GM21381 (cell line): ENCODE data around the gene MYL11.
"Not testable (repeated sequence)": the region's sequence is repeated elsewhere in the genome, so short reads cannot be mapped to it uniquely, and the experiment has no call there.

Experiments used
- ATAC-seq: cut with Tn5 transposase; IDR thresholded peaks from one replicate; pipeline ENCODE4 v1.9.1; 2021; ENCODE audit warnings: mild to moderate bottlenecking, moderate library complexity; ENCODE audit not compliant: unreplicated experiment

Gene MYL11

DNA sequence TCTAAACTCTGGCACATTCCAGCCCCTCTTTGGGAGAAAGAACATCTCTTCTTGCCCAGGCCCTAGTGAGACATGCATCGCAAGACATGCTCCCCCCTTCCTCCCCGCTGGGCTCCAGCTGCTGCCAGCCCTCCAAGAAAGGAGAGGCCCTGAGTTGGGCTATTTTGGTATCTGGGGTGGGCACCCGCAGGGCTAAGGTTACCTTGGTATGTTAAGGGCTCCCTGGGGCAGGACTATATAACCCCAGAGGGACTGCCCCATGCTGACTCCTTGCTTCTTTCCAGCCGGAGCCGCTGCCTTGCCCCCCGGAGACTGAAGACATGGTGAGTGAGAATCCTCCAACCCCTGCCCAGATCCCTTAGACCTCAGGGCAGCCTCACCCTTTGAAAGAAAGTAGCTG, at the start of gene MYL11:
MYL11 (plus strand) TSS at position 265 of the 400 bp plus-strand sequence; CDS start at position 321, 56 bp downstream.
- ATAC-seq = no peak

DNA sequence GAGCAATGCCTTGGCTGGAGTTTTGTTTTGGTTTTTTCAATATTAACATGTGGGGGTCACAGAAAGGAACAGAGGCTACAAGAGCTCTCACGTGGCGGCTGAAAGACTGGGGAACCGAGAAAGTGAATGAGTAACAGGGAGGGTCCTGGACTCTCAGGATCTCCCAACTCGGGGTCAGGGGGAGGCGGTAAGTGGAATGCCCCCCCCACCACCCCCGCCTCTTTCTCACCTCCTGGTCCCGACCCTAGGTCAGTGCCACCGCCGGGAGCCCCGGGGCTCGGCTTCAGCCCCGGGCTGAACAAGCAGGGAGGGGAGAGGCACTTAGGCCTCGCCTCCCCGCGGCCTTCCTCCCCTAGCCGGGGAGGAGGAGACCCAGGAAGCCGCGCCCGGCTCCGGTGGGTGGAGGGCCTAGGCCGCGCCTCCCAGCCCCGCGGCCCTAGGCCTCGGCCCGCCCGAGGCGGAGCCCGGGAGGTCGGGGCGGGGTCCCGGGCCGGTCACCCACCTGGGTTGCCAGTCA, 40.1 kb upstream of the MYL11 start:
- peak; percentile 86 for ATAC-seq

- peak; percentile 81 for ATAC-seq
Observed at GRCh38 chr16:30335028-30335597, 39.5 kb upstream of the MYL11 start.

- peak; percentile 16 for ATAC-seq
Observed at GRCh38 chr16:30335598-30336474, 38.8 kb upstream of the MYL11 start.

DNA sequence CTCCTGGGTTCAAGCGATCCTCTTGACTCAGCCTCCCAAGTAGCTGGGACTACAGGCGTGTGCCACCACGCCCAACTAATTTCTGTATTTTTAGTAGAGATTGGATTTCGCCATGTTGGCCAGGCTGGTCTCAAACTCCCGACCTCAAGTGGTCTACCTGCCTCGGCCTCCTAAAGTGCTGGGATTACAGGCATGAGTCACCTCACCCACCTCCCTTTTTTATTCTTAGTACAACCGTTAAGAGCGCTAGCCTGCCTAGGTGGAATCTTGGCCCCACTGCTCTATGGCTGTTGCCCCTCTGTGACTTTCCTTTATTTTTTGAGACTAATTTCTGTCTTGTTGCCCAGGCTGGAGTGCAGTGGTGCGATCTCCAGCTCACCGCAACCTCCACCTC, 36.6 kb upstream of the MYL11 start:
- not testable (repeated sequence) for ATAC-seq

DNA sequence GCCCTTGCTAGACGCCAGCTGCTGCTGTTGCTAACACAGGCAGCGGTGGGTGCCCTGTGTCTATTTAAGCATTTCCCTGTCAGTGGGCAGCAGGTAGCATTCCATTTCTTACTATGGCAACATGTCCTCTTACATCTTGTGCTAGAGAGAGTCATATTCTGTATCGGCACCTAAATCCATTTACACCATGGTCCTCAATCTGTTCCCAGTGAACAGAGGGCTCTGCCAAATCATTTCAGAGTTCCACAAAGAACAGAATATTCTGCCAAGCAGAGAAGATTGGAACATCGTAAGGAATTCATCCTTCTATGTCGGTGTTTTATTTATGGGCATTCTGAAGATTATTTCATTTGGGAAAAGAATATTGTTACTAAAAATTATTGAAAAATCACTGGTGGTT, 35.9 kb upstream of the MYL11 start:
- ATAC-seq = not testable (repeated sequence)

DNA sequence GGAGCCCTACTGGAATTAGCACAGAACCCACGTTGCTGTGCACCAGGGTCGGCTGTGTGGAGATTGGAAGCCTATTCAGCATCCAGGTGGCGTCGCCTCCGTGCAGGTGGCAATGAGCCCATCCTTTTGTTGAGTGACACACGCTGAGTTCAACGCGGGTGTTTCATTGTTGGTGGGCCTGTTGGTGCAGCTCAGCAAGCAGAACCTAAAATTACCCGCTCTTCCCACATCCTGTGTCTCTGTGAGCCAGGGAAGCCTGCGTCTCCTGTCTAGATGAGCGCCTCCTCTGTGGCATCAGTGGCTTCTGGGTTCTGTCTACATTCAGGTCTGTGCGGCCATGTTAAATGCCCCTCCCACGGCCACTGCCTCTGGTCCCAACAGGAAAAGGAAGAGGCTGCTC, 34.0 kb upstream of the MYL11 start:
- ATAC-seq = no peak

GRCh38 chr16:30341971-30342370, 32.6 kb upstream of the MYL11 start:
- ATAC-seq = not testable (repeated sequence)

- ATAC-seq = no peak
Observed at GRCh38 chr16:30342751-30343490, 31.7 kb upstream of the MYL11 start.

DNA sequence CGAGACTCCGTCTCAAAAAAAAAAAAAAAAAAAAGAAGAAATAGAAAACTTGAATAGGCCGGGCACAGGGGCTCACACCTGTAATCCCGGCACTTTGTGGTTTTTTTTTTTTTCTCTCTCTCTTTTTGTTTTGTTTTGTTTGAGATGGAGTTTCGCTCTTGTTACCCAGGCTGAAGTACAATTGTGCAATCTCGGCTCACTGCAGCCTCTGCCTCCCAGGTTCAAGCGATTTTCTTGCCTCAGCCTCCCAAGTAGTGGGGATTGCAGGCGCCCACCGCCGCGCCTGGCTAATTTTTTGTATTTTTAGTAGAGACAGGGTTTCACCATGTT, 31.1 kb upstream of the MYL11 start:
- not testable (repeated sequence) for ATAC-seq

- no peak for ATAC-seq
Observed at GRCh38 chr16:30346286-30346685, 28.3 kb upstream of the MYL11 start.

DNA sequence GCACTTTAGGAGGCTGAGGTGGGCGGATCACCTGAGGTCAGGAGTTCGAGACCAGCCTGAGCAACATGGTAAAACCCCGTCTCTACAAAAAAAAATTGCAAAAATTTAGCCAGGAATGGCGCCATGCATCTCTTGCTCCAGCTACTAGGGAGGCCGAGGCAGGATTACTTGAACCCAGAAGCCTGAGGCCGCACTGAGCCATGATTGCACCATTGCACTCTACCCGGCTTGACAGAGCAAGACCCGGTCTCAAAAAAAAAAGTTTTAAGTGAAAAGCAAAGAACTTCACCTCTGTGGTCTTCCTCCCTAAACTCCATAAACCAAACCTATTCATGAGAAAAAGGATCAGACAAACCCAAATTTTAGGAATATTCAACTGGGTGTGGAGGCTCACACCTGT, 26.5 kb upstream of the MYL11 start:
- ATAC-seq = no peak

GRCh38 chr16:30348929-30349328, 25.7 kb upstream of the MYL11 start:
- no peak for ATAC-seq

- no peak for ATAC-seq
Observed at GRCh38 chr16:30349675-30350074, 24.9 kb upstream of the MYL11 start.

DNA sequence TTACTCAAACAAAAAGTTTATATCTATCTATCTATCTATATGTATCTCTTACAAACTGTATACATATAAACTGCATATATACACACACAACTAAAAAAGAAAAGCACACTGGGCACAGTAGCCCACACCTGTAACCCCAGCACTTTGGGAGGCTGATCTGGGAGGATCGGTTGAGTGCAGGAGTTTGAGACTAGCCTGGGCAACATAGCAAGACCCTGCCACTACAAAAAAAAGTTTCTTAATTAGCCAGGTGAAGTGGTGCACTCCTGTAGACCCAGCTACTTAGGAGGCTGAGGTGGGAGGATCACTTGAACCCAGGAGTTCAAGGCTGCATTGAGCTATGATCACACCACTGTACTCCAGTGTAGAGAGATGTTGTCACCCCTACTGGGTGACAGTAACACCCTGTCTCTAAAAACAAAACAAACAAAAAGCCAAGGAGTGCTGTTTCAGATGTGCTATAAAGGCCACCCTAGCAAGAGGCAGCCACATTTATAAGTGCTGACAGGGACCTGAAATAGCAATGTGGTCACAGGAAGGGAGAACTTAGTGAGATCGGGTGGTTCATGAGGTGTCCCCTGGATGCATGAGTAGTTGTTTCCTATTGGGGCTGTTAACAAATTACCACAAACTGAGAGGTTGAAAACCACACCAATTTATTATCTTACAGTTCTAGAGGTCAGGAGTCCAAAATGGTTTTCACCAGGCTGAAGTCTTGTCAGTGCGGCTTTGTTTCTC, 24.3 kb upstream of the MYL11 start:
- ATAC-seq = peak; percentile 47

DNA sequence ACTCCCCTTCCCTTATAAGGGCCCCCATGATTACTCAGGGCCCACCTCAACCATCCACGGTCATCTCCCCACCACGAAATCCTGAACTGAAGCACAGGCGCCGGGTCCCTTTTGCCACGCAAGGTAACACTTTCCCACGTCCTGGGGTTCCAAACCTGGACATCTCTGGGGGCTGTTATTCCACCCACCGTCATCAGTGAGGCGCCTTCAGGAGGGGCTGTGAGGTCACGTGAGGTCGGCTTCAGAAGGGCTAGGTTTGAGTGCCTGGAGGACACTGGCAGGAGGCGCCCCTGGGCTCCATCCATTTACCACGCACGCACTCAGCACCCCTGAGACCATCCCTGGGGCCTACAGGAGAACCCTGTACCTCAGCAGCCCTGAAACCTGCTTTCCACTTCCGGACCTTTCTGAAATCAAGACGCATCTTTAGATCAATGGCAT, 23.6 kb upstream of the MYL11 start:
- no peak for ATAC-seq

DNA sequence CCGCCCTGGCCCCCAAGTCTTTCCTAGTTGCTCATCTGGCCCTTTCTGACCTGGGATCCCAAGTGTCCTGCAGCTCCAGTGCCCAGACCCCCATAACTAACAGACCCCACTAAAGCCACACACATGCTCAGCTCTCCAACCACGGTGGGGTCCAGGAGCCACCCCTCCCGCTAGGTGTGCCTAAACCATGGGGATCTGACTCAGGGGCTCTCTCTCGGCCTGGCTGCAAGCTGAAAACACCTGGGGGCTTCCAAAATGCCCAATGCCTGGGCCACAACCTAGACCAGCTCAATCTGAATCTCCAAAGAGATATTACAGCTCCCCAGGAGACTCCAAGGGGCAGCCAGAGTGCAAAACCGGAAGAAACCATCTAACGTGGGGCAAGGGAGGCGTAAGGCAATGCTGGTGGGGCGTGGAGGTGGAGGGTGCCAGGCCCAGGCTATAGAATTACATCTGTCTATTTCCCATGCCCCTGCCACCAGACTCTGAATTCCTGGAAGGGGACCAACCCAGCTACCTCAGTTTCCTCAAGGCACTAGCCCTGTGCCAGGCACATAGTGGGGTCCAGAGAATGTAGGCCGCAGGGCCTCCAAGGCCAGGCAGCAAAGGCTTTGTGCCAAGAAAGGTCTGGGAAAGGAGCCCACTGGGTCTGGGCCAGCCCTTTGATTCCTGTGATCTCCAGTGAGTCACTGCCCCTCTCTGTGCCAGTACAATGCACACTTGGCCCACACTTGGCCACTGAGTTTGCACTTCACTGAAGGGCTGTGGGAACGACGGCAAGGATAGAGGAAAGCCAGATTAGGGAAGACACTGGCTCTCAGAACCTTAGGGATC, 22.8 kb upstream of the MYL11 start:
- ATAC-seq = no peak

DNA sequence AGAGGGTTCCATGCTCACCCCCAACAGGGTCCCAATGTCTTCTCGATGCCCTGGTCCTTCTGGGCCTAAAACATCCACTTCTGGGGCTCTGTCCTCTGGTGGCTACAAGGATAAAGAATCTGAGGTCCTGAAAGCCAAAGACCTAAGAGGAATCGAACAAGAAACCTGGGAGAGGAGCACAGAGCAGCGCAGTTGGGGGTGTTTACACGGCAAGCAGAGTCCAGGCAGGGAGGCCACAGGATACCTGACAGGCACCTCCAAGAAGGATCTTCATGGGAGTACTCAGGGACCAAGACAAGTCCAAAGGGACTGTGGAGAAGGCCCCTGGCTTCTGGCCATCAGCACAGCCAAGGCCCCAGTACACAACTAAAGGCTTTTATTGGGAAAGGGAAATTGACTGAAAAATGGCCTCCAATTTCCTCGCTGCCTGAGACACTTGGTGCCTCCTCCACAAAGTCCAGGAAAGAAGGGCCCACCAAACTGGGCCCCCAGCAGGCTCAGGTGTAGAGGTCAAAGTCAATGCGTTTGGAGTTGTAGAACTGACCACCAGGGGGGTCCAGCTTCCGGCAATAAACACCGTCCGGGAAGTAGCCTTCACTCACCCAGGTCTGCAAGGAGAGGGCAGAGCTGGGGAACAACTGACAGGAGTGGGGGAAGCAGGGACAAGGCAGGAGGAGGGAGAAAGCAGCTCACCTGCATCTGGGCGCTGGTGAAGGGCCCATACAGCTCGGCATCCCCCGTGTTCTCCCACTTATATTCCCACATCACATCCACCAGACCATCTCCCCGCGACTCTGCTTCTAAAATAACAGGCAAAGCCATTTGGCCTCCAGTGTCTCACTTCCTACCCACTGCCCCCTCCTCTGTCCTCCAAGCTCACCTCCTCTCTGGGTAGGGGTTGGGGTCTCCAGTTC, 21.9 kb upstream of the MYL11 start:
- ATAC-seq = no peak
